ENCODE measurements around the gene FBN1. TPM values are rescaled to one million over a fixed set of nuclear protein-coding genes. Genes with fewer than 3 reads are reported as not detected.
A peak's percentile ranks its signal among the peaks of the same experiment; 100 is the strongest.

The FBN1 gene
- total RNA-seq, 1 donor from 2014 or later, result 439 TPM

DNA sequence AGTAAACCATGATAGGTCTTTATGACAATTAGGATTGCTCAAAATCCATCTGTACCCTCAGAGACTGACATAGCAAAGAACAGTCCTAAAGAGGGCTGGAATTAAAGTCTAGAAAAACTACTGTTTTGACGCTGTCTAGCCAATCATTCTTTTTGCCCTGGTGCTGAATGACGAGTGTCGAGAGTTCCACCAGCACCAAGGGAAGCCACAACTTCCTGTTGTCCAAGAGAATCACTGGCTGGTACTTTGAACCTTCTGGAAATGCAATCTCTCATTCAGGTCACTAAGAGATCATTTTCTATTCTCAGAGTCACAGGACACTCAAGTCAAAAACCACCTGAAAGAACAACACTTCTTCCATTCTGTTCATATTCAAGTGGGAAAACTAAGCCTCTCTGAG lies 37.7 kb downstream of the FBN1 start:
- H3K9ac ChIP-seq (ENCODE audit: low read depth in 1 of 3, low read length in 3 of 3), result no peak overlapping the region
- H3K4me1 ChIP-seq (ENCODE audit: control insufficient read depth in 3 of 3, insufficient read depth in 3 of 3, low read length in 3 of 3), result peaks cover 0 to 5% (median 4%) of the 10 kb centered on the region in 3 donors
- no peak overlapping the region for H3K4me3 ChIP-seq (ENCODE audit: low read length in 3 of 3)
- no peaks in the 10 kb centered on the region for H3K27me3 ChIP-seq (ENCODE audit: control insufficient read depth in 3 of 3, insufficient read depth in 3 of 3, low read length in 3 of 3)
- peaks cover 0 to 4% (median 0%) of the 10 kb centered on the region in 3 donors for H3K36me3 ChIP-seq (ENCODE audit: control insufficient read depth in 3 of 3, insufficient read depth in 3 of 3, low read length in 3 of 3)
- H3K27ac ChIP-seq (ENCODE audit: low read depth, low read length), result no peak overlapping the region
- no peaks in the 10 kb centered on the region for H3K9me3 ChIP-seq (ENCODE audit: control insufficient read depth in 3 of 3, low read length in 3 of 3)

DNA sequence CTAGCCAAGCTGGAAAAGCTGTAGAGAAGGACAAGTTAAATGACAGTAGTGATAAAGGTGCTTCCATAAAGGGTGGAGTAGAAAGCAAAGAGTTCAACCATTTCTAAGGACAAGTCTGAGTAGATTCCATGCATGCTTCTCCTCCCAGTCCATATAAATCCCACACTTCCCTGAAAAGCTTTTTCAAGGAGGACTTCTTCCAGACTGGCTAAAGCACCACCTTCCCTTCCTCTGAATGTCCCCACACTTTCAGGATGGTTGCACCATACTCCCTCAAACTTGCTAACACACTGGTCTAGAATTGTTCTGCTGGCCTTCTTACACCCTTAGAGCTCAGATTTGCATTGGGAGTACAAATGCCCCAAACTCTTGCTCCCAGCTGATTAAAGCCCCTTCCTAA lies 40.9 kb downstream of the FBN1 start:
- no peaks in the 10 kb centered on the region for H3K9me3 ChIP-seq (ENCODE audit: control insufficient read depth in 3 of 3, low read length in 3 of 3)
- no peak overlapping the region for H3K9ac ChIP-seq (ENCODE audit: low read depth in 1 of 3, low read length in 3 of 3)
- H3K27me3 ChIP-seq (ENCODE audit: control insufficient read depth in 3 of 3, insufficient read depth in 3 of 3, low read length in 3 of 3), result no peaks in the 10 kb centered on the region
- peaks cover 0 to 4% (median 0%) of the 10 kb centered on the region in 3 donors for H3K36me3 ChIP-seq (ENCODE audit: control insufficient read depth in 3 of 3, insufficient read depth in 3 of 3, low read length in 3 of 3)
- H3K4me1 ChIP-seq (ENCODE audit: control insufficient read depth in 3 of 3, insufficient read depth in 3 of 3, low read length in 3 of 3), result peaks cover 0 to 7% (median 6%) of the 10 kb centered on the region in 3 donors
- H3K27ac ChIP-seq (ENCODE audit: low read depth, low read length), result no peak overlapping the region
- H3K4me3 ChIP-seq (ENCODE audit: low read length in 3 of 3), result no peak overlapping the region

DNA sequence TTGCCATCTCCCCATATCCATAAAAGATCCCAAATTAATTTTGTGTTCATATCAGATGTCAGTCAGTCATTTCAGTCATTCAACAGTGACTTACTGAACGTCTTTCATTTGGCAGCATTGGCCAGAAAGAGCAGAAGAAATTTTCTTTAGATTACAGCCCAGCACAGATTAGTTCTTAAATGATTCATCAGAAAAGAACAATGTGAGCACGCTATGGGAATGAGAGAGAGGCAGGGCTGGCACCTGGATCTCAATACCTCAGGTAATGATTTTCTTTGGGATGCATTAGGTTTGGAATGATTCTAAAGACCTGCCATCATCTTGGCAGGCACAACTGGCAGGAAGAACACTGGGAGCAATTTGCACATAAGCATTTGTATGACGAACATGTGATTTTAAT lies 41.6 kb downstream of the FBN1 start:
- peaks cover 0 to 7% (median 6%) of the 10 kb centered on the region in 3 donors for H3K4me1 ChIP-seq (ENCODE audit: control insufficient read depth in 3 of 3, insufficient read depth in 3 of 3, low read length in 3 of 3)
- no peak overlapping the region for H3K27ac ChIP-seq (ENCODE audit: low read depth, low read length)
- H3K36me3 ChIP-seq (ENCODE audit: control insufficient read depth in 3 of 3, insufficient read depth in 3 of 3, low read length in 3 of 3), result peaks cover 0 to 3% (median 0%) of the 10 kb centered on the region in 3 donors
- no peaks in the 10 kb centered on the region for H3K27me3 ChIP-seq (ENCODE audit: control insufficient read depth in 3 of 3, insufficient read depth in 3 of 3, low read length in 3 of 3)
- no peaks in the 10 kb centered on the region for H3K9me3 ChIP-seq (ENCODE audit: control insufficient read depth in 3 of 3, low read length in 3 of 3)
- H3K9ac ChIP-seq (ENCODE audit: low read depth in 1 of 3, low read length in 3 of 3), result no peak overlapping the region
- H3K4me3 ChIP-seq (ENCODE audit: low read length in 3 of 3), result no peak overlapping the region

DNA sequence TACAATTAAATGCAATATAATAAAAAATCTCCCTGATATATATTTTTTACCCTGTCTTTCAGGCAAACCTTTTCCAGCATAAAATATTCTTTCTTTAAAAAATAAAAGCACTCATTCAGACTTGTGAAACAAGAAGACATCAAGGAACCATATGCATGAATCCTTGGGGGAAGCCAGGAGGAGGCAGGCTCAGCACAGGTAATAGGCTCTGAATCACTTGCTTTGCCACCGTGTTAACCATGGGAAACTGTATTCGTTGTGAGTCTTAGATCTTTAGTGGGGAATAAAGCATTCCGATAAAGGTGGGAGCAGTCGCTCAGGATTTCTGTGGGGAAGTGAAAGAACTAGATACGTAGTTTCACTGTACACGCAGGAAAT lies 42.4 kb downstream of the FBN1 start:
- H3K27ac ChIP-seq (ENCODE audit: low read depth, low read length), result no peak overlapping the region
- no peak overlapping the region for H3K9ac ChIP-seq (ENCODE audit: low read depth in 1 of 3, low read length in 3 of 3)
- no peak overlapping the region for H3K4me3 ChIP-seq (ENCODE audit: low read length in 3 of 3)
- no peaks in the 10 kb centered on the region for H3K27me3 ChIP-seq (ENCODE audit: control insufficient read depth in 3 of 3, insufficient read depth in 3 of 3, low read length in 3 of 3)
- peaks cover 0 to 8% (median 0%) of the 10 kb centered on the region in 3 donors for H3K36me3 ChIP-seq (ENCODE audit: control insufficient read depth in 3 of 3, insufficient read depth in 3 of 3, low read length in 3 of 3)
- peaks cover 0 to 7% (median 6%) of the 10 kb centered on the region in 3 donors for H3K4me1 ChIP-seq (ENCODE audit: control insufficient read depth in 3 of 3, insufficient read depth in 3 of 3, low read length in 3 of 3)
- H3K9me3 ChIP-seq (ENCODE audit: control insufficient read depth in 3 of 3, low read length in 3 of 3), result no peaks in the 10 kb centered on the region

DNA sequence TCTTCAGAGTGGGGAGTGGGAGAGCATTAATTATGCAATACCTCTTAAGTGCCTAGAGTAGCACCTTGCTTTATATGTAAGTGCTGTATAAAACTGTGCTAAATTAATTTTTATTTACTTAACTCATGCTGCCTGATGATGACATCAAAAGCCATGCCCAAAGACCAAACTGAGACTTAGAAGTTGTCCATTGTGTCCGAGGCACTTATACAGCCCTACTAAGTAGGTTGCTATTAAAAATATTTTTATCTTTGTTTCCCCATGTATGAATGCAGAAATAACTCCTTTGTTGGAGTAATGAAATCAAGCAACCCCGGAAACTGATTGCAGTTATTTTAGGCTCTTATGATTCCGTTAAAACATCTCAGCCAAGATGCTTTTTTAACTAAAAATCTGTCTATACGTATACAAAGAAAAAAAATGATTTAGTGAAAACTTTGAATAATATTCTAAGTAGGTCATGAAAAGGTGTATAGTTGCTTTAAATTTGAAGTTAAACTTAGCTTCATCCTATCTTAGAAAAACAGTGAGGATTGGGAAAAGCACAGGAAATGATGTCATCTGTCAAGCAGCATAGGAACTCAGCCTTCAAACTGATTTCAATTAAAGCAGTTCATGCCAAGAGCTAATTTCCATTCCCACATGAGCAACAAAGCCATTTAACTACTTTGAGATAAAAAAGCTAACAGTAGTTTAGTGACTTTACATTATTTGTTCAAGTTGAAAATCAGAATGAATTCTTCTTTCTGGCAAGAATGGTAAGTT lies 43.0 kb downstream of the FBN1 start:
- Histone ChIP-seq H3K4me3 (ENCODE audit: low read length in 3 of 3) (no peak overlapping the region), H3K36me3 (ENCODE audit: control insufficient read depth in 3 of 3, insufficient read depth in 3 of 3, low read length in 3 of 3) (peaks cover 0 to 12% (median 0%) of the 10 kb centered on the region in 3 donors), H3K9me3 (ENCODE audit: control insufficient read depth in 3 of 3, low read length in 3 of 3) (no peaks in the 10 kb centered on the region), H3K27me3 (ENCODE audit: control insufficient read depth in 3 of 3, insufficient read depth in 3 of 3, low read length in 3 of 3) (no peaks in the 10 kb centered on the region), H3K4me1 (ENCODE audit: control insufficient read depth in 3 of 3, insufficient read depth in 3 of 3, low read length in 3 of 3) (peaks cover 0 to 7% (median 6%) of the 10 kb centered on the region in 3 donors), H3K9ac (ENCODE audit: low read depth in 1 of 3, low read length in 3 of 3) (no peak overlapping the region), H3K27ac (ENCODE audit: low read depth, low read length) (peak overlapping the region; percentile 41)

GRCh38 chr15:48601095-48601494 lies 44.4 kb downstream of the FBN1 start:
- H3K4me3 ChIP-seq (ENCODE audit: low read length in 3 of 3), result no peak overlapping the region
- H3K9me3 ChIP-seq (ENCODE audit: control insufficient read depth in 3 of 3, low read length in 3 of 3), result no peaks in the 10 kb centered on the region
- H3K9ac ChIP-seq (ENCODE audit: low read depth in 1 of 3, low read length in 3 of 3), result no peak overlapping the region
- no peak overlapping the region for H3K27ac ChIP-seq (ENCODE audit: low read depth, low read length)
- no peaks in the 10 kb centered on the region for H3K27me3 ChIP-seq (ENCODE audit: control insufficient read depth in 3 of 3, insufficient read depth in 3 of 3, low read length in 3 of 3)
- H3K36me3 ChIP-seq (ENCODE audit: control insufficient read depth in 3 of 3, insufficient read depth in 3 of 3, low read length in 3 of 3), result peaks cover 0 to 15% (median 0%) of the 10 kb centered on the region in 3 donors
- H3K4me1 ChIP-seq (ENCODE audit: control insufficient read depth in 3 of 3, insufficient read depth in 3 of 3, low read length in 3 of 3), result peaks cover 0 to 7% (median 6%) of the 10 kb centered on the region in 3 donors

- Histone ChIP-seq H3K27ac (ENCODE audit: low read depth, low read length) (no peak overlapping the region), H3K27me3 (ENCODE audit: control insufficient read depth in 3 of 3, insufficient read depth in 3 of 3, low read length in 3 of 3) (no peaks in the 10 kb centered on the region), H3K9me3 (ENCODE audit: control insufficient read depth in 3 of 3, low read length in 3 of 3) (no peaks in the 10 kb centered on the region), H3K36me3 (ENCODE audit: control insufficient read depth in 3 of 3, insufficient read depth in 3 of 3, low read length in 3 of 3) (peaks cover 0 to 15% (median 0%) of the 10 kb centered on the region in 3 donors), H3K9ac (ENCODE audit: low read depth in 1 of 3, low read length in 3 of 3) (no peak overlapping the region), H3K4me3 (ENCODE audit: low read length in 3 of 3) (no peak overlapping the region), H3K4me1 (ENCODE audit: control insufficient read depth in 3 of 3, insufficient read depth in 3 of 3, low read length in 3 of 3) (peaks cover 0 to 3% (median 0%) of the 10 kb centered on the region in 3 donors)
Observed at GRCh38 chr15:48596841-48597240, 48.7 kb downstream of the FBN1 start.

- H3K4me3 ChIP-seq (ENCODE audit: low read length in 3 of 3), result no peak overlapping the region
- no peaks in the 10 kb centered on the region for H3K27me3 ChIP-seq (ENCODE audit: control insufficient read depth in 3 of 3, insufficient read depth in 3 of 3, low read length in 3 of 3)
- H3K4me1 ChIP-seq (ENCODE audit: control insufficient read depth in 3 of 3, insufficient read depth in 3 of 3, low read length in 3 of 3), result no peaks in the 10 kb centered on the region
- peaks cover 0 to 15% (median 0%) of the 10 kb centered on the region in 3 donors for H3K36me3 ChIP-seq (ENCODE audit: control insufficient read depth in 3 of 3, insufficient read depth in 3 of 3, low read length in 3 of 3)
- no peaks in the 10 kb centered on the region for H3K9me3 ChIP-seq (ENCODE audit: control insufficient read depth in 3 of 3, low read length in 3 of 3)
- H3K27ac ChIP-seq (ENCODE audit: low read depth, low read length), result no peak overlapping the region
- H3K9ac ChIP-seq (ENCODE audit: low read depth in 1 of 3, low read length in 3 of 3), result no peak overlapping the region
Observed at GRCh38 chr15:48596415-48596814, 49.1 kb downstream of the FBN1 start.

DNA sequence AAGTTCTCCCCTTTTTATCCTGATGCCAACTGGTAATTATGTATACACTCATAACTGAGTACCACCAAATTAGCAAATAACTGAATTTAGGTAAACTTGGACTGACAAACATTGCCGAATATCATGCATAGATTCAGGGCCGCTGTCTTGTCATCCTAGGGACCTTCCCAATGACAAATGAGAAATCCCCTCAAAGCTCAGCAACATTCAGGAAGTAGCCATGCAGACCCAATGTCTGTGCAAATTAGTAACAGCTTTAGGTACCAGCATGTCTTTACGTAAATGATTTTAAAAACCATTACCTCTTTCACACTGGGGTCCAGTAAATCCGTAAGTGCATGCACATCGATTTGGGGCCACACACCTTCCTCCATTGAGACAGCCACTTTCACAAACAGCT lies 49.5 kb downstream of the FBN1 start:
- H3K4me1 ChIP-seq (ENCODE audit: control insufficient read depth in 3 of 3, insufficient read depth in 3 of 3, low read length in 3 of 3), result no peaks in the 10 kb centered on the region
- H3K9me3 ChIP-seq (ENCODE audit: control insufficient read depth in 3 of 3, low read length in 3 of 3), result no peaks in the 10 kb centered on the region
- H3K36me3 ChIP-seq (ENCODE audit: control insufficient read depth in 3 of 3, insufficient read depth in 3 of 3, low read length in 3 of 3), result peaks cover 0 to 15% (median 0%) of the 10 kb centered on the region in 3 donors
- no peak overlapping the region for H3K4me3 ChIP-seq (ENCODE audit: low read length in 3 of 3)
- no peaks in the 10 kb centered on the region for H3K27me3 ChIP-seq (ENCODE audit: control insufficient read depth in 3 of 3, insufficient read depth in 3 of 3, low read length in 3 of 3)
- no peak overlapping the region for H3K27ac ChIP-seq (ENCODE audit: low read depth, low read length)
- H3K9ac ChIP-seq (ENCODE audit: low read depth in 1 of 3, low read length in 3 of 3), result no peak overlapping the region

DNA sequence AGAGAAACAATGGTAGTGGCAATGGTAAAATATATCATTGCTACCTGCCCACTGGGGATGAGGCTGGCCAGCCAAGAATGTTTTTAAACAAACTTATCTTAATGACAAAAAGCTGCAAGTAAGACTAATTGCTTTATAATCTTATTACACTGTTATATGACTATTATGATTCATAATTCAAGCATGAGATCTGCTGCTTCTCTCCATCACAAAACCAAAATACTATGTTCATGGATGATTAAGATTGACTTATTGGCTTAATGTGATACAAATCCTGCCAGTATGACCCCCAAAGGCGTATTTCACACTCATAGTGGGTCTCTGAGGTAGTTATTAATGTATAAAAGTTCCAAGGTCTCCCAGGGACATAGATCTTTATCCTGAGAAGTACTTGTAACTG lies 52.6 kb downstream of the FBN1 start:
- no peaks in the 10 kb centered on the region for H3K27me3 ChIP-seq (ENCODE audit: control insufficient read depth in 3 of 3, insufficient read depth in 3 of 3, low read length in 3 of 3)
- no peak overlapping the region for H3K4me3 ChIP-seq (ENCODE audit: low read length in 3 of 3)
- H3K27ac ChIP-seq (ENCODE audit: low read depth, low read length), result no peak overlapping the region
- no peak overlapping the region for H3K9ac ChIP-seq (ENCODE audit: low read depth in 1 of 3, low read length in 3 of 3)
- H3K36me3 ChIP-seq (ENCODE audit: control insufficient read depth in 3 of 3, insufficient read depth in 3 of 3, low read length in 3 of 3), result peaks cover 0 to 5% (median 0%) of the 10 kb centered on the region in 3 donors
- H3K4me1 ChIP-seq (ENCODE audit: control insufficient read depth in 3 of 3, insufficient read depth in 3 of 3, low read length in 3 of 3), result no peaks in the 10 kb centered on the region
- H3K9me3 ChIP-seq (ENCODE audit: control insufficient read depth in 3 of 3, low read length in 3 of 3), result no peaks in the 10 kb centered on the region
